T-helper 2 cell treated with Interferon-gamma antibody and Interleukin-4, amounts not matched to agents 100 ng/mL and 5 ng/mL, for 36 hours (primary cell): ENCODE measurements around the gene ZMAT3. TPM values are rescaled to one million over a fixed set of nuclear protein-coding genes. Genes with fewer than 3 reads are reported as not detected.
"Not testable (repeated sequence)": the region's sequence is repeated elsewhere in the genome, so short reads cannot be mapped to it uniquely, and the experiment has no call there.

Experiments
- intact Hi-C: fragments of 100-400 bp; cut with micrococcal nuclease; formaldehyde crosslinking; loops from one replicate; pipeline ENCODE4 v1.15.1; 2023
- total RNA-seq: library from RNA; stranded (reverse); gene quantifications from 2 replicates; pipeline ENCODE4 v1.2.3, GENCODE V29; 2022

ZMAT3 gene, protein sequence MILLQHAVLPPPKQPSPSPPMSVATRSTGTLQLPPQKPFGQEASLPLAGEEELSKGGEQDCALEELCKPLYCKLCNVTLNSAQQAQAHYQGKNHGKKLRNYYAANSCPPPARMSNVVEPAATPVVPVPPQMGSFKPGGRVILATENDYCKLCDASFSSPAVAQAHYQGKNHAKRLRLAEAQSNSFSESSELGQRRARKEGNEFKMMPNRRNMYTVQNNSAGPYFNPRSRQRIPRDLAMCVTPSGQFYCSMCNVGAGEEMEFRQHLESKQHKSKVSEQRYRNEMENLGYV
- 17.3 and 18.5 TPM in 2 replicates for total RNA-seq

DNA sequence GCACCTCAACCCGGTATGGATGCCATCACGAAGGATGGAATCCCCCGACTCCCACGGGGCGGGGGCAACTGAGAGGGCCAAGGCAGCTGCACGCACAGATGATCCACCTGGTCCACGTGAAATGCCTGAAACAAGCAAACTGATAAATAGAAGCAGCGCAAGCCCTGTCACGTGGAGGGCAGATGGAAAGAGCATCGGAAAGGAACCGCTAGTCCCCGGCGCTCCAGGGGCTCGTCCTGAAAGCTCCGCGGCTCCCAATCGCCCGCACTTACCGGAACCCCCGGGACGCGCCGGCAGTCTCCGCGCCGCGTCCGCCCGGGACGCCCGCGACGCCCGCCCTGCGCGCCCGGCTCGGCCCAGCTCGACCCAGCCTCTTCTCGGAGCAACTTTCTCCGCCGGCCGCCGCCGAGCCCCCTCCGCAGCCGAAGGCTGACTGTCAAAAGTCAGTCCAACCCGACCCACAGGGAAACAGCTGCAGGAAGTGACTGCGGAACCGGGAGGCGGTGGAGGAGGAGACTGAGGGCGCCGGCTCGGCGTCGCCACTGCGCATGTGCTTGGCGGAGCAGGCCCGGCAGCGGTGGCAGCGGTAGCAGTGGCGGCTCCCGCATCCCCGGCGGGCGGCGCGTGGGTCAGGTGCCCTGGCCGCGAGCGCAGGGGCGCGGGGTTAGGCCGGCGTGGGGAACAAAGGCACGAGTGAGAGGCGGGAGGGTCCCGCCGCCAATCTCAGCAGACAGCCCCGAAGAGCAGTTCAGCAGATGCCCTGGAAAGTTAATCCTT lies at the start of gene ZMAT3:
ZMAT3 (minus strand) TSS at position 487 of the 777 bp plus-strand sequence. CDS start 4,057 bp downstream, outside the sequence.
- intact Hi-C loops = loop anchor here (1.0 to 5.0 kb wide), 8 partner anchors 35 to 1531 kb away; partner anchors contain the start of genes ACTL6A, MFN1 and TTC14

DNA sequence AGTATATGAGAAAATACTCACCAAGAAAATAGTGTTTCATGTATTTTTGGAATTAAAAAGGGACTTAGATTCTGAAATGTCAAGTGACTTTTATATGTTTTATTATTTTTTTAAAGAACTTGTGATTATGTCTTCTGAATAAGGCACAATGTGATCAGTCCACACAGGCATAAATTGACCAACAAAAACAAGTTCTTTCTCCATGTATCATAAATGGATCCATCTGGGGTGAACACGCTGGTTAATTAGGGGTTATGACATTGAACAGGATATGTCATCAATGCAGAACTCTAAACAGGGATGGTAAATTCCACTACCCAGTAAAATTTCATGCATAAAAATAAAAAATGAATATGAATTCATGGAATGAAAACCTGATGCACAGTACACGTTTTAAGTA lies 45.2 kb upstream of the ZMAT3 start:
- intact Hi-C loops = no loop called here

DNA sequence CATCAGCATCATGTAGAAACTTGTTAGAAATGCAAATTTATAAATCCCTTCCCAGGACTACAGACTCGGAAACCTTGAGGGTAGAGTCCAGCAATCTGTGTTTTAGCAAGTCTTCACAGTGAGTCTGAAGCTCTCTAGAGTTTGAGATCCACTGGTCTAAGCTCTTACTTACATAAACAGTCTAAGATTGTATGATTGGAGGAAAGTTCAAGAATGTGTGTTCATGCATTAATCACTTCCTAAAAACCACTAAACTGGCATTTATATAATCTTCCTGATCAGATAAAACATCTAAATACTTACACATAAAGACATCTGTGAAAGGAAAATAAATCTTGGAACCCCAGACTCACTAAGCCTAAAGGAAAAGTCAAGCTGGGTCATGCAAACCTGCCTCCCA lies 43.8 kb upstream of the ZMAT3 start:
- intact Hi-C loops = not testable (repeated sequence)

DNA sequence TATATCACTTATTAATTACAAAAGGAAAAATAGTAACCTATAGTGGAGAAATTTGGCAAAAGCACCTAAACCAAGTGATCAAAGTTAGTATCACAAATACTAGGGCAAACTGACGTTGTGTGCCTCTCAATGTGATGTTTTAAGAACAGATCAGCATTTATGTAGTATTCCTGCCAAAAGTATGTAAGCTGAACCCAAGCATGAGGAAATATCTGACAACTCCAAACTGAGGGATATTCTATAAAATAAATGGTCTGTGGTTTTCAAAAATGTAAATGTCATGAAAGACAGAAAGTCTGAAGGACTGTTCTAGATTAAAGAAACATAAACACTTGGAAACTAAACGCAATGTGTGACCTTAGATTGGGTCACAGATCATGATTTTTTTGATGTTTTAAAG lies 42.3 kb upstream of the ZMAT3 start:
- intact Hi-C loops = no loop called here

DNA sequence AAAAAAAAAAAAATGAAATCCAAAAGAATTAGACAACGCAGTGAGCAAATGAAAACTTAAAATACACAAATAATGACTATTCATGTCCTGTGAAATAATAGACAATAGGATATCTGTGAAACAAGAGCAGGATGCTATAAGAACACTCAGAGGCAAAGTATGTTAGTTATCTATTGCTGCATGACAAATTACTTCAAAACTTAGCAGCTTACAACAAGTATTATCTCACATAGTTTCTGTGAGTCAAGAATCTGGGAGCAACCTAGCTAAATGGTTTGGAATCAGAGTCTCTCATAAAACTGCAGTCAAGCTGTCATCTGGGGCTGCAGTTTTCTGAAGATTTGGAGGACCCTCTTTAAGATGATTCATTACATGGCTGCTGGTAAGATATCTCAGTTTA lies 36.5 kb upstream of the ZMAT3 start:
- intact Hi-C loops = loop anchor here (5.0 kb wide), 1 partner anchor 39 kb away; the partner anchor contains the start of gene PIK3CA

DNA sequence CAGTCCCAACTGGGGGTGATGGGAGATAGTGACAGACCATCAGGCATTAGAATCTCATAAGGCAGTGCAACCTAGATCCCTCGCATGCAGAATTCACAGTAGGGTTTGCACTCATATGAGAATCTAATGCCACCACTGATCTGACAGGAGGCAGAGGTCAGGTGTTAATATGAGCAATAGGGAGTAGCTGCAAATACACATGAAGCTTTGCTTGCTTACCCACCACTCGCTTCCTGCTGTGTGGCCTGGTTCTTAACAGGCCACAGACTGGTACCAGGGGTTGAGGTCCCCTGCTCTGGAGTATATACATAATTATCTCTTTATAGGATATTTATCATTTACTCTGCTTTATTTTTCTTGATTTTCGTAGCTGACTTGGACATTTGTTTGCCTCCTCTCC lies 36.0 kb upstream of the ZMAT3 start:
- intact Hi-C loops = loop anchor here (5.0 kb wide), 1 partner anchor 40 kb away; the partner anchor contains the start of gene PIK3CA

DNA sequence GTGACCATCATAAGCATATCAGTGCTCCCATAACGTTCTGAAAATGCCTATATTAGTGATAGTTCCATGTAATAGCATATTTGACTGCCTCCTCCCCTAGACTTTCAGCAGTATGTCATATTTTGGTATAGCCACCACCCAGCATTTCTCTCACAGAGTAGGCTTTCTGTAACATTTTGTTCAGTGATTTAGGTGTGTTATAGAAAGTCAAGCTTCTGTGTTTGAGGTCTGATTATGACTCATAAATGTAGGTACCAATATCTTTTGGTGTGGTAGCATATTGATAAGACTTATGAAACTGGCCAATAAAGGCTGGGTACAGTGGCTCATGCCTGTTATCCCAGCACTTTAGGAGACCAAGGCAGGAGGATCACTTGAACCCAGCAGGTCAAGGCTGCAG lies 34.3 kb upstream of the ZMAT3 start:
- intact Hi-C loops = loop anchor here (1.0 to 5.0 kb wide), 2 partner anchors 41 to 210 kb away; partner anchors contain the start of gene PIK3CA

DNA sequence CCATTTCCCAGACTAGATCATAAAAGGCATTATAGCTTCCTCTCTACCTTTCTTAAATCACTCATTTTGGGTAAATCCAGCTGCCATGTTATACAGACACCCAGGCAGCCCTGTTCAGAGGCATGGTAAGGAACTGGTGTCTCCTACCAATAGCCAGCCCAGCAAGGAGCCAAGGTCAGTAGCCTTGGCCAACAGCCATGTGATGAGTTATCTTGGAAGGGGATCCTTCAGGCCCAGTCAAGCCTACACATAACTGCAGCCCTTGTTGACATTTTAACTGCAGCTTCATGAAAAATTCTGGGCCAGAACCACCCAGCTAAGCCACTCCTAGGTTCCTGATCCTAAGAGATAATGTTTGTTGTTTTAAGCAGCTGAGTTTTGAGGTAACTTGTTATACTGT lies 29.0 kb upstream of the ZMAT3 start:
- intact Hi-C loops = no loop called here

DNA sequence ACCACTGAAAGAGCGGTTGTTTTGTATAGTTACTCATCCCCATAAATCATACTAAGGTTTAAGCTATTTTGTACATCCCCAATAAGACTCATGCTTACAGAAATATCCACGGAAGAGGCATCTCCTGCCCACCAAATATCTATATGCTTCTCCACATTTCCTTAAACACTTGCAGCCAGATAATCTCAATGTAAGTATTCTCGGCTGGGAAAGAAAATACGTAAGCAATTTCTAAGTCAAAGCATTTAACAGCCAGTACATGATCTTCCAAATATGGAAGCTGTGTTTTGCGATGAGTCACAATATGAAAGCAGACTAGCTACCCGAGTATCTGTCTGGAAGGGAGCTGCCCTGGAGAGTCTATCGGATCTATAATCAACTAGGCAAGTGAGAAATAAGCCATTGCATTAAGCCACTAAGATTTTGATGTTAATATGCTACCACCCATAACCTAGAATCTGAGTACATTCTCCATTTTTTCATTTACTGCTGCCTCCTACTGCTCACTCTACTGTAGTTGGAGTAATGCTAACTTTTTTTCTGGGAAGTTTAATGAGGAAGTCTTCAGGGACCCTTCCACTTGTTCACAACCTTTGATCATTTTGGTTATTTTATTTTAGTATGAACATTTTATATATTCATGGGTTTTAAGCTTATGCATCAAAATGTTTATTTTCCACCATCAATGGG lies 26.9 kb upstream of the ZMAT3 start:
- intact Hi-C loops = no loop called here

DNA sequence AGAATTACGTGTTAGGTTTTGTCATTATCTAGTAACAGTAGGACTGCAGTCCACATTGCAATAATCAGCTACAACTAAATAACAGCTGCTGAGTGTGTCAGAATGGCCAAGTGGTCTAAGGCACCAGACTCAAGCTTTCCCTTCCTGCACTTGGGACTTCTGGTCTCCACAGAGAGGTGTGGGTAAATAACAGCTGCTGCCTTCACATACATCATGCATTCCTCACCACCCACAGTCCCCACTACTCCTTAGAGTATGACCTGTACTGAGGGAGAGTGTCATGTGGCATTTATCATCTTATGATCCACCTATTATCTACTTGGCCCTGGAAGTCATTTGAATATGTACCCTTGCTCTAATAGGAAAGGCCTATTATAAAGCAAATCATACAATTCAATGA lies 22.2 kb upstream of the ZMAT3 start:
- intact Hi-C loops = no loop called here

DNA sequence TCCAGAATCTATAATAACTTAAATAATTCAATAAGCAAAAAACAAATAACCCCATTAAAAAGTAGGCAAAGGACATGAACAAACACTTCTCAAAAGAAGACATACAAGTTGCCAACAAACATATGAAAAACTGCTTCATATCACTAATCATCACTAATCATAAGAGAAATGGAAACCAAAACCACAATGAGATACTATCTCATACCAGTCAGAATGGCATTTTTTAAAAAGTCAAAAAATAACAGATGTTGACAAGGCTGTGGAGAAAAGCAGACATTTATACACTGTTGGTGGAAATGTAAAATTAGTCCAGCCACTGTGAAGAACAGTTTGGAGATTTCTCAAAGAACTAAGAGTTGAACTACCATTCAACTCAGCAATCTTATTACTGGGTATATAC lies 19.5 kb upstream of the ZMAT3 start:
- intact Hi-C loops = no loop called here

DNA sequence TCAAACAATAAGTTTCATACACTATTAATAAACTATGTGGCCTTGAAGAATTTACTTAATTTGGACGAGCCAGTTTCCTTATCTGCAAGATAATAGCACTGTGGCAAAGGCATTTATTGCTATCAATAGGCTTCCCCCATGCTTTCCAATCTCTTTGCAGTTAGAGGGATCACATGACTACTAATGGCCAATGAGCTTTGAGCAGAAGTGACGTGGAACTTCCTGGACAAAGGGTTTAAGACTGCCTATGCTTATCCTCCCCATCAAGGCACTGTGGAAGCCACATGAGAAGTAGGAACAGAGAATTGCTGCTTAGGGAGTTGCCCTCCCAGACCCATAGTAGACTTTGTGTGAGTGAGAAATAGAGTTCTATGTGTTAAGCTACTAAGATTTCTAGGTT lies 16.7 kb upstream of the ZMAT3 start:
- intact Hi-C loops = no loop called here

DNA sequence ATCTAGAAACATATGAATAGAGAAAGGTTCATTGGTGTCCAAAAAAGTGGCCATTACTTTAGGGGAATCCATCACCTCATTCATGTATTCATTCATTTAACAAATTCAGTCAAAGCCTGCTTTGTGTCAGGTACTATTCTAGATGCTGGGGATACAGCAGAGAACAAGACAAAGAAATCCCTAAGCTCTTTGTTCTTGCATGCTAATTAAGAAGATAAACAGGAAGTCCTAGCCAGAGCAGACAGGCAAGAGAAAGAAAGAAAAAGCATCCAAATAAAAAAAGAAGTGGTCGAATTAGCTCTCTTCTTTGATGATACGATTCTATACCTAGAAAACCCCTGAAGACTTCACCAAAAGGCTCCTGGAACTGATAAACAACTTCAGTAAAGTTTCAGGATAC lies 12.4 kb upstream of the ZMAT3 start:
- intact Hi-C loops = no loop called here

DNA sequence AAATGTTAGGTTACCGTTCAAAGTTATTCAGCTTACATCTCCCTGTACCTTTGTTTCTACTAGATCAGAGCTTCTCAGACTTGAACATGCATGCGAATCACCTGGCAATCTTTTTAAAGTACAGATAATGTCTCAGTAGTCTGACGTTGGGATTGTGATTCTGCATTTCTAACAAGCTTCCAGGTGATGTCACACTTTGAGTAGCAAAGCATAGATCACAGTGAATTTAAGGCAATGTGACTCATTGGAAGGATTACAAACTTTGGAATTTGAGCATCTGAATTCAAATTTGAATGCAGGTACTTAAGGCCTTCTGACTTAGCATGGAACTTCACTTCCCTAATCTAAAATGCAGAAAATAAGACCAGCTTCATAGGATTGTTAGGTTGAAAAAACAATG lies 10.8 kb upstream of the ZMAT3 start:
- intact Hi-C loops = no loop called here

DNA sequence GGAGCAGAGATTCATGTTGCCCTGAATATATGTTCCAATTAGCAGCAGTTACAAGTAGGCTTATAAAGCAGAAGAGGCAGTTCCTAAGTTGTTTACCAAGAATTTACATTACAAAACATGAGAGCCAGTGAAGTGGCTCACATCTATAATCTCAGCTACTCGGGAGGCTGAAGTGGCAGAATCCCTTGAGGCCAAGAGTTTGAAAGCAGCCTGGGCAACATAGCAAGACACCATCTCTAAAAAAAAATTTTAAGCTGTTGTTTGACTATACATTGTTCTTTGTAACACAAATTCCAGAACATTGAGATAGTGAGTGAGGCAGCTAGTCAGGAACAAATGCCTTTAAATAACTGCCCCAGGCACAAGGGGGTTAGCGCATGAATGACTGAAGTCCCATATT lies 10.3 kb upstream of the ZMAT3 start:
- intact Hi-C loops = no loop called here

DNA sequence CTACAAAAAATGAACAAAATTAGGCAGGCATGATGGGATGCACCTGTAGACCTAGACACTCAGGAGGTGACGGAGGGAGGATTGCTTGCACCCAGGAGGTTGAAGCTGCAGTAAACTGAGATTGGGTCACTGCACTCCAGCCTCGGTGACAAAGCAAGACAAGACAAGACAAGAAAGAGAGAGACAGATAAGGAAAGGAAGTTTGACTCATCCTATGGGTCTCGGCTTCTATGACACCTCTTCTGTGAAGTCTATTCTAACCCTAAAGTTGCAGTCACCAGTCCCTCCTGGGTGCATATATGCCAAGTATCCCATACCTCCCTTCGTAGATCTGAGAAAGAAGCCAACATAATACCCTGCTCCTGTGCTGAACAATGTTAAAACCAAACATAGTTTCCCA lies 7.9 kb upstream of the ZMAT3 start:
- intact Hi-C loops = no loop called here

DNA sequence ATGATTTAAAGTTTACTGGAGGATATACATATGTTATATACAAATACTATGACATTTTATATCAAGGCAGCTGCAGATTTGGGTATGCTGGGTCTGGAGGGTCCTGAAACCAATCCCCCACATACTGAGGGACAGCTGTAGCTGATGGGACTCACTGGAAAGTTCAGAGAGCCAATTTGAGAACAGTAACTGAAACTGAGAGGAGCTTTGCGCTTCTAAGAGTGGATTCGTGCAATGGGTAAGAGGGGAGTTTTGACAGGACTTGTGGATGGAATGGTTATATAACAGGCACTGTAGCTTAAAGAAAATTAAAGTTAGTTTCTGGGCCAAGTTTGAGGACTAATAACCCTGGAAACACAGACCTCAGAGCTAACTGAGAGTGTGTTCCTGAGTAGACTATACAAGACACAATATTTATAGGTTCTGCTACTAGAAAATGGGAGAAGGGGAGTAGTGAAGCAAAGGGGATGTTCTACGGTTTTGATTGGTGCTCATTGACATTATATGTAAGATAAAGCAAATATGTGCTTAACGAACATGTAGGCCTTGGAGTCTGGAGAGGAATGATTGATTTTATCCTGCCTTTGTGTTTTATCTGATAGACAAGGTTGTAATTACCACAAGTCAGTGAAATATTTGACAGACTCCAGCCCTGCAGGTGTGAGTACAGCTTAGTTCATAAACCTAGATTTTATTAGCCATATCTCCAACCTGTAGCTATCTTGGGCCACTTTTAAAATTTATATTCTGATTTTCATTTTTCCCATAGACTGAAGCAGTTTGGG lies 4.8 kb upstream of the ZMAT3 start:
- intact Hi-C loops = no loop called here

DNA sequence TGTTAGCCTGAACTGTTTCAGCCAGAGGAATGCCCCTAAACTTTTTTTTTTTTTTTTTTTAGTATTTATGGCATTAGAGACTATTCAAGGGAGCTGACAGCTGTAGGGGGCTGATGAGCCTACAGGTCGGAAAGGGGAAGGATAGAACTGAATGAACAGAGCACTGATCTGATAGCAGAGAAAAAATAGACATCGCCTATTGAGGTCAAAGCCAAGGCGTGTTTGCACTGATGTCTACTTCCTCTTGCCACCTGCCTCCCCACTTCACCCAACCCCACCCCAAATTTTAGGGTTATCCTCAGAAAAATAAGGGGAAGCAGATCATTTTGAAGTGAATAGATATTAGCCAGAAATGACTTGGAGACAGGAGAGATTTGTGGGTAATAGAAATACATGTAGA lies 3.0 kb upstream of the ZMAT3 start:
- intact Hi-C loops = loop anchor here (5.0 kb wide), 1 partner anchor 1528 kb away; the partner anchor contains the start of gene TTC14

DNA sequence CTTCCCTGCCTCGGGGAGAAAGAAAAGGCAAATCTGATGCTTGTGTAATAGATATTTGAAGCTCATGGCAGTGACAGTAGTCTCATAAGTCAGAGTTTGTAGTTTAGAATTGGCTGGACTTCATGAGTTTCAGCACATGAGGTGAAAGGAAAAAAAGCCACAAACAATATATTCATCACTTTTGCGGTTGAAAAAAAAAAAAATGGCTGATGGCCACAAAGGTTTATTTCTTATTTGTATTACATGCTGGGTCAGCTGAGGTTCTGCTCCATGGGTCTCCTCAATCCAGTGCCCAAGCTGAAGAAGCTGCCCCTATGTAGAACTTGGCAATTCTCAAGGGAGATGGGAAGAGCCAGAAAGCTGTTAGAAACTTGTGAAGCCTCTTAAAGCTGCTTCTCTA lies 2.2 kb upstream of the ZMAT3 start:
- intact Hi-C loops = loop anchor here (2.0 to 5.0 kb wide), 2 partner anchors 37 to 1528 kb away; partner anchors contain the start of gene TTC14

DNA sequence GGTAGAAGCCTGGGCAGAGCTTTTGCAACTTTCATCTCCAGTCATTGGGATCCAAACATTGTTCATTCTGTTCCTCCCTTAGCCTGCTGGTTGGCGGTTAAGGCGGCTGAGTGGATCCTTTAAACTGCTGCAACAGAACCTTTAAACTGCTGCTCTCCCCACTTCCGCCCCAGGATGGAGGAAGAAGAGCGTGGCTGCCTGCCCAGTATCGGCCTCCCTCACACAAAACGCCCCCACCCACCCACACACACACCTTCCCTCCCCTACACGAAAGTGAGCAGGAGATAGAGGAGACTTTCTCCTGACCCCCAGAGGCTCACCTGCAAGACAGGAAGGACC lies 460 bp upstream of the ZMAT3 start:
- intact Hi-C loops = loop anchor here (2.0 to 5.0 kb wide), 2 partner anchors 35 to 1530 kb away; partner anchors contain the start of gene TTC14

DNA sequence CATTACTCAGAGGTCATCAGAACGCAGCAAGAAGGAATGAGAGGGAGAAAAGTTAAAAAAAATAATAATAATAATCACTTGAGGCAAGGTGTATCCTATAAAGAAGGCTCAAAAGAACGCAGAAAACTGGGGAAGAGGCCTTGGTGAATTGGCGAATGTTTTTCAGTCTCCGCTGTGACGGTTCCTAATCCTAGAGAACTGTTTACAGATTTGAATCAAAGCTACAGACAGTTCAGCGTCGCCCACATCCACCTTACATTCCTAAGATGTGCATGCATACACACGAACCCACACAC lies 634 bp downstream of the ZMAT3 start:
- intact Hi-C loops = loop anchor here (1.0 to 5.0 kb wide), 7 partner anchors 56 to 1531 kb away; partner anchors contain the start of genes ACTL6A, MFN1 and TTC14
